ENCODE data around the gene TMEM263.

DNA sequence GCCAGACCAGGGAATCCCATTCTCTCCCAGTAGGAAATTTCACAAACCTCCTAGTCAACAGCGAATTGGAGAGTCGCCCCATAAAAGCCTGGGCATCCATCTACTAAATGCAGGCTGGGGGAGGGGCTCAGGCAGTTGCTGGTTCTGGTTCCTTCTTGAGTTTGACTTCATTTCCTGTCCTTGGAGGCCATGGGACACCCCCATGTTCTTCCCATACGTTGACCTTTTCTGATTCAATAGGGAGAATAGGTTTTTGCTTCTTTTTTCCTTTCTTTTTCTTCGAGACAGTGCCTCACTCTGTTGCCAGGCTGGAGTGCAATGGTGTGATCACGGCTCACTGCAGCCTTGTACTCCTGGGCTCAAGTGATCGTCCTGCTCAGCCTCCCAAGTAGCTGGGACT is 44.1 kb upstream of the TMEM263 start:
- no peak for TF ChIP-seq GATA1 (IDR thresholded peaks at IDR 0.05; ENCODE audit: low read depth, low read length)
- no peak for TF ChIP-seq POLR2A (IDR thresholded peaks at IDR 0.05; ENCODE audit: low read length)

All from erythroblast (primary cell).